Liver (tissue), 9 donors: ENCODE results near the gene SCRN1. TPM values are rescaled to one million over a fixed set of nuclear protein-coding genes. Genes with fewer than 3 reads are reported as not detected.
A peak's percentile ranks its signal among the peaks of the same experiment; 100 is the strongest.

Experiments
- DNase-seq: peaks from one replicate; pipeline ENCODE4 v3.0.0-alpha.2; 2017; ENCODE audit warnings: low spot score
- H3K27ac ChIP-seq, 2 donors: one replicate each; pipeline ENCODE4 v1.7.0; 2013; ENCODE audit warnings: inconsistent platforms in 2 of 2, low read length in 2 of 2, control low read depth in 1 of 2, low read depth in 1 of 2, mild to moderate bottlenecking in 1 of 2
- H3K27me3 ChIP-seq, 4 donors: one replicate each; pipeline versions ENCODE4 v1.6.1 to v1.7.0; 2013; ENCODE audit warnings: low read length in 3 of 4, inconsistent platforms in 1 of 4, mild to moderate bottlenecking in 1 of 4, moderate library complexity in 1 of 4; ENCODE audit not compliant: control insufficient read depth in 4 of 4, insufficient read depth in 4 of 4
- H3K36me3 ChIP-seq, 4 donors: one replicate each; pipeline versions ENCODE4 v1.6.1 to v1.7.0; 2013; ENCODE audit warnings: low read length in 3 of 4, mild to moderate bottlenecking in 3 of 4, low read depth in 1 of 4, moderate library complexity in 1 of 4; ENCODE audit not compliant: control insufficient read depth in 4 of 4, insufficient read depth in 3 of 4
- H3K4me1 ChIP-seq, 4 donors: one replicate each; pipeline versions ENCODE4 v1.6.1 to v1.7.0; 2013; ENCODE audit warnings: low read length in 3 of 4, mild to moderate bottlenecking in 3 of 4, moderate library complexity in 1 of 4; ENCODE audit not compliant: control insufficient read depth in 4 of 4, insufficient read depth in 4 of 4
- H3K4me3 ChIP-seq, 3 donors: one replicate each; pipeline versions ENCODE4 v1.6.1 to v1.7.0; 2013; ENCODE audit warnings: low read length in 3 of 3, control low read depth in 1 of 3, low read depth in 1 of 3, mild to moderate bottlenecking in 1 of 3
- H3K9ac ChIP-seq, 2 donors: one replicate each; pipeline ENCODE4 v1.7.0; 2013; ENCODE audit warnings: low read length in 2 of 2, mild to moderate bottlenecking in 2 of 2, moderate library complexity in 2 of 2, control low read depth in 1 of 2, low read depth in 1 of 2
- H3K9me3 ChIP-seq, 4 donors: one replicate each; pipeline versions ENCODE4 v1.6.1 to v1.7.0; 2013; ENCODE audit warnings: low read length in 3 of 4; ENCODE audit not compliant: control insufficient read depth in 4 of 4
- CTCF ChIP-seq: fragments of 150-350 bp; IDR thresholded peaks from 2 replicates; pipeline ENCODE4 v1.5.1; 2017; ENCODE audit warnings: improper control_type of control experiment, low read depth, low read length; ENCODE audit not compliant: missing input control
- EGR1 ChIP-seq, 2 donors: IDR thresholded peaks; 2 replicates each; pipeline ENCODE4 v1.6.1; 2016 to 2018; ENCODE audit warnings: antibody characterized with exemption in 2 of 2, low read depth in 2 of 2
- FOXA1 ChIP-seq: IDR thresholded peaks from 2 replicates; pipeline ENCODE4 v1.6.1; 2016; ENCODE audit warnings: antibody characterized with exemption
- FOXA2 ChIP-seq: IDR thresholded peaks from 2 replicates; pipeline ENCODE4 v1.6.1; 2016; ENCODE audit warnings: antibody characterized with exemption
- GABPA ChIP-seq, 2 donors: IDR thresholded peaks in 1 of 2; conservative IDR thresholded peaks in 1 of 2; 2 replicates each; pipeline ENCODE4 v1.6.1; 2016; ENCODE audit warnings: antibody characterized with exemption in 2 of 2, mild to moderate bottlenecking in 1 of 2, moderate library complexity in 1 of 2
- HNF4A ChIP-seq, 2 donors: conservative IDR thresholded peaks; 2 replicates each; pipeline ENCODE4 v1.6.1; 2016; ENCODE audit warnings: antibody characterized with exemption in 2 of 2, mild to moderate bottlenecking in 2 of 2
- JUND ChIP-seq, 2 donors: IDR thresholded peaks; 2 replicates each; pipeline ENCODE4 v1.6.1; 2016; ENCODE audit warnings: antibody characterized with exemption in 2 of 2
- MAX ChIP-seq: IDR thresholded peaks from 2 replicates; pipeline ENCODE4 v1.6.1; 2016; ENCODE audit warnings: antibody characterized with exemption
- RAD21 ChIP-seq, 2 donors: IDR thresholded peaks; 2 replicates each; pipeline ENCODE4 v1.6.1; 2016; ENCODE audit warnings: antibody characterized with exemption in 2 of 2, mild to moderate bottlenecking in 2 of 2
- REST ChIP-seq: IDR thresholded peaks from 2 replicates; pipeline ENCODE4 v1.6.1; 2016; ENCODE audit warnings: antibody characterized with exemption, mild to moderate bottlenecking
- RXRA ChIP-seq, 2 donors: IDR thresholded peaks; 2 replicates each; pipeline ENCODE4 v1.6.1; 2017 to 2018; ENCODE audit warnings: antibody characterized with exemption in 2 of 2, mild to moderate bottlenecking in 1 of 2
- TAF1 ChIP-seq: conservative IDR thresholded peaks from 2 replicates; pipeline ENCODE4 v1.6.1; 2016; ENCODE audit warnings: antibody characterized with exemption, mild to moderate bottlenecking
- YY1 ChIP-seq: IDR thresholded peaks from 2 replicates; pipeline ENCODE4 v1.6.1; 2016; ENCODE audit warnings: antibody characterized with exemption, mild to moderate bottlenecking
- WGBS: extraction: QIAGEN DNeasy Blood & Tissue Kit; methylation state at CpG from one replicate; pipeline ENCODE4 v1.1.7; 2013; 5-methylcytosine and 5-hydroxymethylcytosine counted together
- polyA plus RNA-seq, 2 donors: library from polyadenylated mRNA; stranded (reverse) in 1 of 2; unstranded in 1 of 2; fragments of 200-250 nt in 1 of 2; fragments of >200 nt in 1 of 2; fragmentation: Nextera tagmentation in 1 of 2; extraction: Ambion mirVana in 1 of 2; gene quantifications; one replicate each; pipeline versions ENCODE4 v1.2.1 to v1.2.3, GENCODE V29; 2013 to 2015
- total RNA-seq, 2 donors: library from RNA; depleted of rRNA; stranded (reverse); fragments of >200 nt; gene quantifications; one replicate each; pipeline ENCODE4 v1.2.3, GENCODE V29; 2014
- TF ChIP-seq, protein P1 (sequence below): IDR thresholded peaks from 2 replicates; pipeline ENCODE4 v1.6.1; 2016; ENCODE audit warnings: antibody characterized with exemption
- donor health status: healthy.
- donor health status: healthy.
- donor health status: healthy.
- donor health status: healthy.
- donor health status: healthy.

Gene SCRN1
- total and polyA plus RNA-seq, 4 donors, result 1.1 to 4.1 (median 2.0) TPM

DNA sequence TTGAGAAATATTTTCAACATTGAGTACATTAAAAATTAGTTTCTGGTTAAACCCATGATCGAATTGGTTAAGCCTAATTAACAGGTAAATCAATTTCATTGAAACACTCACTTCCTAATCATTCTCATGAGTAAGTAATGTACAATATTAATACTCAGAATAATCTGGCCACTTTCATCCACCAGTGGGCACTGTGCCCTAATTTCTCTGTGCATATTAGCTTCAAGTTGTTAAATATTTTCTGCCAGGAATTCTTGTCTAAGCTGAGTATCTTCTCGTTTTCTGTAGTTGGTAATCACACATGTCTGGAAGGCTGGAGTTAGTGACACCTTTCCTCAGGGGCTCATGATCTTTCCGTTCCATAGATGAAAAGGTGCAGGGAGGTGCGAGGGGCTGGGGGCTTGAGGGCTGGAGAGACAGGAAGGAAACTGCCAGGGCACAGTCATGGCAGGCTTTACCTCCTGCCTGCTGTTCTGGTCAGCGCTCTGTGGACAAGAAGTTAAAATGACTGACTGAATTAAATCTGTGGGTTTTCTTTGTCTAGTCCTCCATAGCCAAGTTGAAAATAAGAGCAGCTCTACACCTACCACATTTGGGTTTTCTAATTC is 111.4 kb downstream of the SCRN1 start:
- Histone ChIP-seq H3K4me1 (no peaks in the 10 kb centered on the region), H3K27ac (no peak overlapping the region), H3K9me3 (no peaks in the 10 kb centered on the region), H3K27me3 (no peaks in the 10 kb centered on the region), H3K36me3 (no peaks in the 10 kb centered on the region), H3K9ac (no peak overlapping the region), H3K4me3 (no peak overlapping the region)
- WGBS, result 66% methylated on average over 5 of the region's 5 CpGs
- TF ChIP-seq REST, result no peak
- TF ChIP-seq EGR1 (IDR thresholded peaks at IDR 0.05; ENCODE audit: low read depth in 2 of 2), result no peak
- no peak for TF ChIP-seq TAF1
- TF ChIP-seq RXRA (IDR thresholded peaks at IDR 0.05), result no peak
- TF ChIP-seq RAD21 (IDR thresholded peaks at IDR 0.05), result peak; percentile 52 to 64
- no peak for TF ChIP-seq JUND (IDR thresholded peaks at IDR 0.05)
- TF ChIP-seq CTCF, result peak; percentile 32
- DNase-seq, result no peak

GRCh38 chr7:29877196-29877595 is 112.4 kb downstream of the SCRN1 start:
- Histone ChIP-seq H3K4me1 (no peaks in the 10 kb centered on the region), H3K36me3 (no peaks in the 10 kb centered on the region), H3K9me3 (no peaks in the 10 kb centered on the region), H3K4me3 (no peak overlapping the region), H3K27me3 (no peaks in the 10 kb centered on the region), H3K9ac (no peak overlapping the region), H3K27ac (no peak overlapping the region)
- no peak for DNase-seq
- 69% methylated on average over 3 of the region's 3 CpGs for WGBS
- TF ChIP-seq HNF4A (conservative IDR thresholded peaks at IDR 0.05) (no peak), RXRA (IDR thresholded peaks at IDR 0.05) (no peak), MAX (no peak), YY1 (no peak), FOXA1 (no peak), CTCF (no peak), FOXA2 (no peak), JUND (IDR thresholded peaks at IDR 0.05) (no peak), GABPA (IDR thresholded peaks at IDR 0.05 in 1 of 2, conservative IDR thresholded peaks at IDR 0.05 in 1 of 2) (no peak)
- TF ChIP-seq, protein P1, sequence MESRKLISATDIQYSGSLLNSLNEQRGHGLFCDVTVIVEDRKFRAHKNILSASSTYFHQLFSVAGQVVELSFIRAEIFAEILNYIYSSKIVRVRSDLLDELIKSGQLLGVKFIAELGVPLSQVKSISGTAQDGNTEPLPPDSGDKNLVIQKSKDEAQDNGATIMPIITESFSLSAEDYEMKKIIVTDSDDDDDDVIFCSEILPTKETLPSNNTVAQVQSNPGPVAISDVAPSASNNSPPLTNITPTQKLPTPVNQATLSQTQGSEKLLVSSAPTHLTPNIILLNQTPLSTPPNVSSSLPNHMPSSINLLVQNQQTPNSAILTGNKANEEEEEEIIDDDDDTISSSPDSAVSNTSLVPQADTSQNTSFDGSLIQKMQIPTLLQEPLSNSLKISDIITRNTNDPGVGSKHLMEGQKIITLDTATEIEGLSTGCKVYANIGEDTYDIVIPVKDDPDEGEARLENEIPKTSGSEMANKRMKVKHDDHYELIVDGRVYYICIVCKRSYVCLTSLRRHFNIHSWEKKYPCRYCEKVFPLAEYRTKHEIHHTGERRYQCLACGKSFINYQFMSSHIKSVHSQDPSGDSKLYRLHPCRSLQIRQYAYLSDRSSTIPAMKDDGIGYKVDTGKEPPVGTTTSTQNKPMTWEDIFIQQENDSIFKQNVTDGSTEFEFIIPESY, result no peak
